ENCODE data around the gene MCM3.

The MCM3 gene

DNA sequence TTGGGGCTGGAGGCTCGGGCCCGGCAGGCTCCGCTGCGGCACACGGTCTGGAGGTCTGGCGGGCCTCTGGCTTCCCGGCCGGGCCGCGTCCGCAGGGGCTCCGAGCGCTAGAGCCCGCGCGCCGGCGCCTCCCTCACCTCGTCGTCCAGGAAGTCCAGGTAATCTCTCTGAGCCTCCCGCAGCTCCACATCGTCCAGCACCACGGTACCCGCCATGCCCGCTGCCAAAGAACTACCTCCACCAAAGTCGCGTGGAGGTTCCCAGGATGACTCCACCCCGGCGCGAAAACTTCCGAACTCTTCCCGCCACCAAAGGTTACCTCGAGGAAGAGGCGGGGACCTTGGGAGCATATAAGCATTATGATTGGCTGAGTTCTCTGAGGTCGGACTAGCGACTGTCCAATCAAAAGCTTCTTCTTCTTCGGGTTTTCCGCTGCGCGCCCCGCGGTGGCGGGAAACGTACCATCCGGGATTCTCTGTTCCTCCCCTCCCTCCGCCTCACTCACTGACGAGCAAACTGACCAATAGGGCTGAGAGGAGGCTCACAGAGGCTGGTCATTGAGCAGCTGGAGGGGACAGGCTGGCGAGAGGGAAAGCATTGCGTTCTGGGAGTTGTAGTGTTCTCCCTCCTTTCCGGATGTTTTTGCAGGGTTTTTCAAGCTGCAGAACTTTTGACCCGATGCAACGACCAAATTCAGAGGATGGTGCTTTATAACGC, at the start of gene MCM3:
Gene MCM3, minus strand, starts transcription at position 283 of the 717 bp plus-strand sequence. Its CDS starts 68 bp downstream, at position 215.
- peak; percentile 94 for DNase-seq

GRCh38 chr6:52333840-52334200, 49.3 kb upstream of the MCM3 start:
- DNase-seq, result peak; percentile 40

DNA sequence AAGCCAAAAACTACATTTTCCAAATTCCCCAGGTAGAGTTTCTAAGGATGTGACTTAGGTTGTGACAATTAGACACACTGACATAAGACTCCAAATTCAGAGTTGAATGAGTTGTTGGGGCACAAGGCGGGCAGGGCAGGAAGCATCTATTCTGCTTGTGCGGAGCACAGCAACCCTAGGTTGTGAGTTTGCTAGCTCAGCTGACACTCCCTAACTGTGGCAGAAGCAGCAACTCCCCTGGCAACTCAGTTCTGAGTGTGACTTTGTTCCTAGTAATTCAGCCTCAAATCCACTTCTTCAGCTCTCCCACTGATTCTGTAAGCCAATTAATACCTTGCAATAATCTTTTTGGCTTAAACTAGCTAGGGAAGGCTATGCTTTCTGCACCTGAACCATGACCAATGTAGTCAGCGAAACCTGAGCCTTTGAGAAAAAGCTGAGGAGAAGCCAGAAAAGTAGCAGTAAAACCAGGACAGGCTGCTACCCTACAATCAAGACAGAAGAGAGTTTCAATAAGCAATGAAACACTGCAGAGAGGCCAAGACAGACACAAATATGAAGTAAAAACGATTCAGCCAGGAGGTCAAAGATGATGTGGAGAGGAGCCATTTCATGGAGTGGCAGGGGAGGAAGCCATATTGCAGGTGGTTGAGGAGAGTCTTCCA, 47.4 kb upstream of the MCM3 start:
- DNase-seq, result peak; percentile 44

DNA sequence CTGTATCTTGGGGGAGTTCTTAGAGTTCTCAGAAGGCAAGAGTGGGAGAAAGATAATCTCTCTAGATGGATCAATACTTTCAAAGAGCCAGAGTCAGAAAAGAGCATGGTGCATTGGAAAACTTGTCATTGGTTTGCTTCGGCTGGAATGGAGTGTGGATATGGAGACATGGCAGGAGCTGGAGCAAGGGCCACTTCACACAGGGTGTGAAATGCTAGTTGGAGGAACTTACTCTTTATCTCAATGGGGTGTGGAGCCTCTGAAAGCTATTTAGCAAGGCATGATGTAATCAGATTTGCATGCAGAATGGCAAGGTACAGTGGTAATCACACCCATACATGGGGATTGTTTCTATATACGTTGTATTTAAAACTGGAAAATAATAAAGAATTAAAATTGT, 45.9 kb upstream of the MCM3 start:
- DNase-seq, result no peak

DNA sequence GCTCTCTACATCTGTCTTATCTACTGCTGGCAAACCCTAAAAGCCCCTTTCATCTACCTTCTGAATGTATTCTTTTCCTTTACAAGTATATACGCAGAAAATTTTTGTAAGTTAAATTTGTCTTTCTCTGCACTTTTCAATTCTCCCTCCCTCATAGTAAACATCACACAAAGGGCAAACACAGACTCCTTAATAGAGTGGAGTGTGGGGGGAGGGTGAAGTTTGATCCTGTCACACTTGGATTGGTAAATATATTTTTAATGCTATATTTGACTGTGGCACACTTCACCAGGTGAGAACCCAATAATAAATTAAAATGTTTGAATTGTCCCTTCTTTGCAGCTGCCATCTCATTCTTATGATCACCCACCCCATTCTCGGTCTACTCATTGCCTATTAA, 44.2 kb upstream of the MCM3 start:
- DNase-seq, result no peak

DNA sequence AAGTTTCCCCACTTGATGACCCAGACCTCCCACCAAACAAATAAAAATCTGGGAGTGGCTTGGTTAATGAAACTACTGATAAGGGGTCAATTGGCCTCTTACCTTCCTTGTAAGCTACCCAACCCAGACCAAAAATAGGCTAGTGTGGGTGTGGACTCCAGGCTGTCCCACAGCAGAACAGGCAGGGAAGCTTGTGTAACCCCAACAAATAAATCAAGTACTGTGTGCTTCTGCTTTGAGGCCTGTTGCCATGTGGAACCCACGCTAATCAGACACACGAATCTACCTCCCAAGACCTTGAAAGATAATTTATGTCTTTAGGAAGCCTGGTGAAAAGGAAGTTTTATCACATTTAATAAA, 43.7 kb upstream of the MCM3 start:
- no peak for DNase-seq

DNA sequence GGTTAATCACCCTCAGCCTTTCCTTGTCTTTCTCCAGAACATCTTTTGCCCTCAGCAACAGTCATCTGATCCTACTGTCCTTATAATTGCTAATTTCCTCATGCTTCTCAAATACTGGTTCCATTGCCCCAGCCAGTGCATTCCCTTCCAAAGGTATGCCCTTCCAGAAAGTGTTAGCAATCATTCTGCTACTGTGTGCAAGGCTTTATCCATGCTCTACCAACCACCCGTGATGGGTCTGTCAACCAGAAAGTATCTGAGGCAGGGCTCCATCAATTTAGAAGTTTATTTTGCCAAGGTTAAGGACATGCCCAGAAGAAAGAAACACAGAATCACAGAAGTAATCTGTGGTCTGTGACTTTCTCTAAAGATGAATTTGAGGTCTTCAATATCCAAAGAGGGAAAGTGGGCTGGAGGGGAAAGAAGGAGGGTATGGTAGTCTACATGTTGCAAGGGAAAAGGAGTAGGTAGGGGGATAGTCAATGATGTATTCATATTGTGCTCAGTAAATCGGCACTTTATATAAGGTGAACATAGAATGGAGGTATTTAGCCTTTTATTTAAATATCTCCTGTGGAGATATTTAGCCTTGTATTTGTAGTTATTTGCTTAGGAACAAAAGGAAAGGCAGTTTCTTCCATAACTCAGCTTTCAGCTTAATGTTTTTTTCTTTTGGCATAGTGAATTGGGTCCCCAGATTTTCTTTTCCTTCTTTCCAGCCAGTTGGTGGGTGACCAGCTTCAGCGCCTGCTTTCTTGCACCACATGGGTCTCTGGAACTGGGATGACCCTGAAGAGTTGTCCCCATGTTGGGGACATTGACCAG, 42.2 kb upstream of the MCM3 start:
- no peak for DNase-seq

DNA sequence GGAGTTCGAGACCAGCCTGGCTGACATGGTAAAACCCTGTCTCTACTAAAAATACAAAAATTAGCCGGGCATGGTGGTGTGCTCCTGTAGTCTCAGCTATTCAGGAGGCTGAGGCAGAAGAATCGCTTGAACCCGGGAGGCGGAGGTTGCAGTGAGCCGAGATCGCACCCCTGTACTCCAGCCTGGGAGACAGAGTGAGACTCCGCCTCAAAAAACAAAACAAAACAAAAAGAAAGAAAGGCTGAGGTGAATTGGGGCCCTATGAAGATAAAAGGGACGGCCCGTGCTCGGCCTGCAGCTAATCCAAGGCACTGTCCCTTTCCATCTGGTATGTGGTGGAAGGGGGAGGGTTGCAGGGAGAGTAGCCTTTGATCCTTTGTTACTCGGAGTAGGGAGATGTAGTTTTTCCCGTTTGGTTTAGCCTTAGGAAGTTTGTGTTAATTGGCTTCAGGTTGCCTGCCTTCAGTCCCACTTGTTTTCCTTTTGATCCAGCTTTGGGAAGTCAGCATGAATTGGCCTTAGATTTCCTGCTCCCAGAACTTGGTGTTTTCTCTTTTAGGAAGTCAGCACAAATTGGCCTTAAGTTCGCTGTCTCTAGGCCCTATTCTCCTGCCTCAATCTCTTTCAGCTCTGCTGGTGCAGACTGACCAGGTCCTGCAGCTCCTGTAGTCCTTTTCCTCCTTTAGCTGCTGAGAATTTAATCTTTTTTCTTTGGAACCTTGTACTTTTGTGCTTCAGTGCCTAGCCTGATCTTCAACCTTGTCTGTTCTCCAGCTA, 41.3 kb upstream of the MCM3 start:
- no peak for DNase-seq

DNA sequence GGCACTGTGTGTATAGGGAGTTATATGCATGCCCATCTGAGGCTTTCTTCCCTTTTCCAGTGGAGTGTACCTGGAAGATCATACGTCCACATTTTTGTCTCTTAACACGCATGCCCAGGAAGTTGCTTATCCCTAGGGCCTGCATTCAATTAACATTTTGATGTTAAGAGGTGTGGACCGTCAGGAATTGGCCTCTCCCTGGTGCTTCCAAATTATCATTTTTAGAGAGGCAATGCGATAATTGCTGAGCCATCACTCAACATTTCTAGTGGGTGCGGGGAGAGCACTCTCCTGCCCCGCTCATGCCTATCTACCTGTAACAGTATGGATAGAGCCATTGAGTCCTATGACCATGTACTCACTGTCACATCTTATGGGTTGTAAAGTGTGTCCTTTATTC, 39.6 kb upstream of the MCM3 start:
- DNase-seq, result no peak

DNA sequence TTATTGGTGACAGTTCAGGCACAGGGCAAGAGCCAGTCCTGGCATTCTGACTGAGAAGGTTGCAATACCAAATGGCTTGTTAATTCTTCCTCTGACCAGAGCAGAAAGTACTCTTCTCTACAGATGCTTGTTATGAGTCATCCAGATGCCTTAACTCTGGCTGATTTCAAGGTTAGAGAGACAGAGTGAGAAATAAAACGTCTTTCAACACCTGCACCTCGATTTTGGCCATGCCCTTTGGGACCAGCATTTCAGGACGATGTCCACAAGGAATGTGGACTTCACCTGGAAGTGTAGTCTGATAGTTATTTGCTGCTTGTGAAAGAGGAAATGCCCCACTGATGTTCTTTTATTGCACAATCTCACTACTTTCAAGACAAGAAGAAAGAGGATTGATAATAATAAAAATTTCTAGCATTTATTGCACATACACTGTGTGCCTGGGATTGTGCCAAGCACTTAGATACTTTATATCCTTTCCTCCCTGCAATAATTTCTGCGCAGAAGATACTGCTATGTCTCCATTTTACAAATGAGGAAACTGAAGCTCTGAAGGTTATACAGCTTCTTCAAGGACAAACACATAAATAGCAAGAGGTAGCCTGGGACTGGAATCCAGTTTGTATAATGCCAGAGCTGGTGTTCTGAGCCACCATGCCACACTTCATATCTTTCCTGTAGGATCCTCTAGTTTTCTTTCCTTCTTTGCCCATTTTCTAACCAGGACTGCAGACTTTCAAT, 33.5 kb upstream of the MCM3 start:
- no peak for DNase-seq

DNA sequence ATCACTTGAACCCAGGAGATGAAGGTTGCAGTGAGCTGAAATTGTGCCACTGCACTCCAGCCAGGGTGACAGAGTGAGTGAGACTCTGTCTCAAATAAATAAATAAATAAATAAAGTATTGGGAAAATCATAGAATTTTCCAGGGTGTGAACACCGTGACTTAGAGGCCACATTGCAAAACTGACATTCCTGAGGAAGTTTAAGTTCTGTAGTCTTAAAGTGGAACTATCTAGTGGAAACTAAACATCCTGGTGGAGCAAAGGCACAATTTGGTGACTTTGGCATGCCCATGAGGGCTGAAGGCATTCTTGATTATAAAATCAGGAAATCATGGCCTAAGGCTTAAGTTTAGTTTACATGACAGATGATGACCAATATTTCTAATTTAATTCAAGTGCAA, 32.7 kb upstream of the MCM3 start:
- DNase-seq, result no peak

GRCh38 chr6:52314752-52315151, 30.2 kb upstream of the MCM3 start:
- DNase-seq, result no peak

DNA sequence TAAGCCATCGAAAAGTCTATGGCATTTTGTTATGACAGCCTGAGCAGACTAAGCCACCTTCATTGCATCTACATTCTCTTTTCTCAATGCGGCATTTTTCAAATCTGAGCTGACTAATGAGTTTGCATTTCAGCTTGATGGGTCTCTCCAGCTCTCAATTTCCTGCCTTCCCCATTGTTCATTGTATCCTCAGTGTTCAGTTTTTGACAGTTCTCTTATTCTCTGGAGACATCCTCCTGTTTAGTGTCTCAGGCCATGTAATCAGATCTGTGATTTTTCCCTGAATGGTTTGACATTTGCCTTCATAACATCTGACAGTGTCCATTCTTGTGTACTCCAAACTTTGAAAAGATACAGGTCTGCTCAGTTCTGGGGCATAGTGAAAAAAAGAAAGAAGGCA, 27.9 kb upstream of the MCM3 start:
- no peak for DNase-seq

DNA sequence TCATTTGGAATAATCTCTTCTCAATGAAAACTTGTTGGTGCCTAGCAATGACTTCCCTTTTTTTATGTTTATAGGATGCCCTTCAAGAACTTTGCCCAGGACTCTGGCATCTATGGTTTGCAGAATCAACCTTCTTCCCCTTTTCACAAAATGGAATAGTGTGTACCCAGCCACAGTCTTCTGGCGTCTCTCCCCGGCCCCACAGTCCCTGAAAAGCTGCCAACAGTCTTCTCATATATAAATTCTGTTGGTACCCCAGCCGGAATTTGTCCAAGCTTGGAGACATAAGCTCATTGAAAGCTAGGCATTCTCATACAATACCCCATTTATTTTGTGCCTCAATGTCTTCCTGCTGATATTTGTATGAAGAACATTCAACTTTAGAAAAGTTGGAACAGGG, 26.4 kb upstream of the MCM3 start:
- DNase-seq, result no peak

DNA sequence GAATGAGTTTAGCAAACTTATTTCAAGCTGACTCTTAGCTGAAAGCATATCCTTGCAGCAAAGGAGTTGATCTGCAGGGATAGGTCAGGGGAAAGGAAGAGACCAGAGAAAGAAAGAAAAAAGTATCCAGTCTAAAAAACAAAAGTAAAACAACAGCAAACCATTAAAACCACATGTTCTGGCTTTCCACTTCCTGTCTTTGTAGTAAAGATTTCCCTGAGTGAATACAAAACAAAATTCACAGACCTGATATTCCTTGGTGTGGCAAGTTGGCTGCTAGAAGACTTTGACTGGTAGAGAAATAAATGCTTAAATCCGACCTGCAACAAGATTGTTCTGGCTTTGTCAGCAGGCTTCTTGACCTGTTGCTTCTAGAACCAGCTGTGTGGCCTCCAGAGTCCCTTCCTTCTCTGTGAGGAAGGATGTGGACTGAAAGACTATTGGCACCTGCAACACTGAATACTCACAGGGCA, 23.4 kb upstream of the MCM3 start:
- peak; percentile 33 for DNase-seq

GRCh38 chr6:52306972-52307870, 22.7 kb upstream of the MCM3 start:
- no peak for DNase-seq

DNA sequence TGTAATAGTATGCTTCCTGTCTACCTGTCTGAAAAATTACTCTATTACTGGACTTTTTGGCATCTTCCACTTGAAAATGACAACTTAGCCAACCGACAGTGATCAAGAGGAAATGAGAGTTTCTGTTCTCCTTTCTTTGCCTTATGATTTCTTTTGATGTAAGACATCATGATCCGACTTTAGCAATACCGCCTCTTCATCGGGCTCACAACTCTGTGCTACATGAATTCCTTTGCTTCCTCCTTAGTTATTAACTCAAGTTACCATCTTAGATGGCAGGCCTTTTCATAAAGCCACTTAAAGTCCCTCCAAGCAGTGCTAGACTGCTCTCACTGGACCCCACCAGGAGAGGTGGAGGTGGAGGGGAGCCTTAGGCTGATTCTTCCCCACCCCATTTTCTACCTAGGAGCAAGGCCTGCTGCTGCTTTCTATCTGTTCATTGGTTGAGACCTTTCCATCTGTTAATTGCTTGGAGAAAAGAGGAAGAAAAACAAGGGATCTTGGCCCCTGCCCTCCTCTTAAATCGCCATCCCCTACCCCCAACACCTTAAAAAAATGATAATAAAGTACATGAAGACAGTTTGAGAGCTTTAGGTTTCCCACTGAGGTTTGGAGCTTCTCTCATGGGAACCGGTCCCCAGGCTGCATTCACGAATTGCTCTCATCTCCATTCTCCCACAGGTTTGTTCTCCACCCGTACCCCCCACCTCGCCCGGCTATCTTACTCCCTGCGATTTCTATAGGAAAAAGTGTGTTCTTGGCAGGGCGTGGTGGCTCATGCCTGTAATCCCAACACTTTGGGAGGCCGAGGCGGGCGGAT, 21.6 kb upstream of the MCM3 start:
- peak; percentile 42 for DNase-seq

- DNase-seq, result no peak
Observed at GRCh38 chr6:52305411-52305810, 20.9 kb upstream of the MCM3 start.

- DNase-seq, result peak; percentile 16
Observed at GRCh38 chr6:52304983-52305390, 20.4 kb upstream of the MCM3 start.

DNA sequence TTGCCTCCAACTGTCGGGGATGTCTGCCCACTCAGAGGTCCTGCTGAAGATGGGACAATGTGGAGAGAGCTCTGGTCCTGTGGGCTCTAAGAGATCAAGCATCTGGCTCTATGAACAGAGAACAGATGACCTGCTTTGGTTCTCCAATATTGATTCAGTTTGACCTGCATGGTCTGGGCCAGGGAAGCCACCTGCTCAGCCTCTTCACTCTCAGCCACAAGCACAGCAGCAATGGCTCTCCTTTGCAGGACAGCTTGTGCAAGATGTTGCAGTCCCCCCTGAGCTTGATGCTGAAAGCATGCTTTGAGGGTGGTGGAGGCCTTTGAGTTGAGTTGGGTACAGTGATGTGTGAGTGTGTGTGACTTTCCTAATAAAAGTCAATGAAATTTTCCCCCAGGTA, 18.6 kb upstream of the MCM3 start:
- no peak for DNase-seq

Measured in CD4-positive, alpha-beta T cell treated with Interleukin-17A for 4 hours (primary cell).